HG03521 (cell line): ENCODE results near the gene HEG1.

ENCODE experiments used
- ATAC-seq: cut with Tn5 transposase; IDR thresholded peaks from one replicate; pipeline ENCODE4 v1.9.1; 2021; ENCODE audit warnings: mild to moderate bottlenecking, moderate library complexity; ENCODE audit not compliant: unreplicated experiment

HEG1 gene

DNA sequence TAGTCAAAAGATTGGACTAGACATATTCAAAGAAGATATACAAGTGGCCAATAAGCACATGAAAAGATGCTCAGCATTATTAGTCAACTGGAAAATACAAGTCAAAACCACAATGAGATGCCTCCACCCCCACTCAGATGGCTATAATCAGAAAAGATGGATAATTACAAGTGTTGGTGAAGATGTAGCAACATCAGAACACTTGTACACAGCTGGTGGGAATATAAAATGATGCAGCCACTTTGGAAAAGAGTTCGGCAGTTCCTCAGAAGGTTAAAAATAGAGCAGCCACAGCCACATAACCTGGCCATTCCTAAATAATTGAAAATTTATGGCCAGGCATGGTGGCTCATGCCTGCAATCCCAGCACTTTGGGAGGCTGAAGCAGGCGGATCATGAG lies 38.4 kb downstream of the HEG1 start:
- no peak for ATAC-seq

DNA sequence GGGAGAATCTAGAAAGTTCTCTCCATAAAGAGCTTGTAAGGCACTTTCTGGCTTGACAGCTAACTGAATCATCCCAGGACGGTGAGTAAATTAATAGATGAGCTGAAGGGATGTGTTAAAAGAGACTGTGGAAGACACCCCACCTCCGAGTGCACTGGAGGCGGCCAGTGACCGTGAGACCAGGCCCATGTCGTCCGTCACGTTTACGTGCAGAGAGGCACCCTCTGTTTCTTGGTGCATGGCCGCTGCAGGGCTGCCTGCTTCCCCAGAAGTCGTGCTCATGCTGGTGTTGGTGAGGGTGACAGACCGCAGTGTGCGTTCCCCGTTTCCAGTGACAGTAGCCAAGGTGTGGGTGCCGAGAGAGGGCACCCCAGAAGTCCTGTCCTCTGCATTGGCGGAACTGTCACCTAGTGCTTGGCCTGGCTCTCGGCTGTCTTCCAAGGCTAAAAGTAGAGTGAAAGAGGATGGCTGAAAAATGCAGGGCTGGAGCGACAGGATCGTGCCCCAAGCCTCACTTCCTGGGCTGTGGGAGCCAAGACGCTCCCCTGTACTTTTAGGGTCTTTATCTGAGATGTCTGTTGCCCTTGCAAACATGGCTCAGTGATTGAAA lies 41.1 kb downstream of the HEG1 start:
- ATAC-seq = no peak

DNA sequence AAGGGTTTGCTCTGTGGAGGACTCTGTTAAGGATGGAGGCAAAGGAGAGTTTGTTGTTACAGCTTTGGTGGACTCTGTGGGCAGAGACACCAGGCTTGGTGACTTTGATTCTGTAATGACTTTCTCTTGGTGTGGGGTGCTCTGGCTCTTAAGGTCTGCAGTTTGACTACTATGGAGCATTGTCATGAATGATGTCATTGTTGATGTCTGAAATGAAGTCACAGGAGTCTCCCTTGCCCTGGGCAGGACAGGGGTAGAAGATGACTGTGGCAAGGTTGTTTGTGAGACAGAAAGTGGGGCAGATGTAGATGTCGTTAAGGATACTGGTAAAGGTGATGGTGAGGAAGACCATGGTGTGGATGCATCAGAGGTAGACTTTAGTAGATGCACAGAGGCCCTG lies 42.7 kb downstream of the HEG1 start:
- no peak for ATAC-seq

DNA sequence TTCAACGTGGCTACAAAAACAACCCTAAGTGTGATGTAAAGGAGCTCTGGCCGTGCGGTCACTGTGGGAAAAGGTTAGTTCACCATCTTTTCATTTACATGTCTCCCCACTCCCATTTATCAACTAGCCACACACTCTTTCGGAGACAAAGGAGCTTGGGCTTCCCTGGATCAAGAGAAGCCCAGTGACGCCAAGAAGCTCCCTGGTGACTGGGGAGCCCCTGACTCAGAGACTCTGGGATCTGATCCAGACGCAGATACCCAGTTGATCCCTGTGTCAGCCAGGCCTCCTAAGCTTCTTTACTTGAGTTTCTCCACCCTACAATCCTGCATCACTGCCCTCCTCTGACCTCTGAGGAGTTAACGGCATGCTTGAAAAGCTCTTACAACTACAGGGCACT lies 43.9 kb downstream of the HEG1 start:
- ATAC-seq = no peak

DNA sequence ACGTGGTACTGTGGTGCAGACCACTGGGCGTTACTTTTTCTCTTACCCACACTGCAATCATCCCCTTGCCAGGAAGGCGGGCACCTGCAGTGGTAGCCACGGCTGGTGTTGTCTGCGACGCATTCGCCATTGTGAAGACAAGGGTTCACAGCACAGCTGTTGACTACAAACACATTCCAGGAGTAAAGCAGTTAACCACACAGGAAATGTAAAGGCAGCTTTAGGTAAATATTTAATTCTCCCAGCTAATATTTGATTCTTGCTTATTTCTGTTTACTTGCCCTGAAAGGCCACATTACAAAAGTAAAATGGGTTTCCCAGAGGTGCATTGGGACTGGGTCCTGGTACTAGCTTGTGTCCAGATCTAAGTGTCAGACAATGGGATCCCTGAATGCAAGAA lies 45.4 kb downstream of the HEG1 start:
- ATAC-seq = no peak

DNA sequence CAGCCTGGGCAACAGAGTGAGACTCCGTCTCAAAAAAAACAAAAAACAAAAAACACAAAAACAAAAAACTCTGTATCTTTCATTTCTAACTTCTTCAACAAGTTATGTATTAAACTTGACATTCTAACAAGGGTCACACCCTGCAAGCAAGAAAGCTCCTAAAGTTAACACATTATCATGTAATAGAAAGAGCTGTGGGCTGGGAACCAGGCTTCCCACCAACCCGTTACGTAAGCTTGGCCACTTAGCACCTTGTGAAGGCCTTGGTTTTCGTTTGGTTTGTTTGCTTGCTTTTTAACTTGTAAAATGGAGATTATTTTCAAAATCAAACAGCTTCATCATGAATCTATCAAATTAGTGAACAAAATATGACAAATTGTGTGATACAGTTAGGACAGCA lies 47.0 kb downstream of the HEG1 start:
- ATAC-seq = no peak

DNA sequence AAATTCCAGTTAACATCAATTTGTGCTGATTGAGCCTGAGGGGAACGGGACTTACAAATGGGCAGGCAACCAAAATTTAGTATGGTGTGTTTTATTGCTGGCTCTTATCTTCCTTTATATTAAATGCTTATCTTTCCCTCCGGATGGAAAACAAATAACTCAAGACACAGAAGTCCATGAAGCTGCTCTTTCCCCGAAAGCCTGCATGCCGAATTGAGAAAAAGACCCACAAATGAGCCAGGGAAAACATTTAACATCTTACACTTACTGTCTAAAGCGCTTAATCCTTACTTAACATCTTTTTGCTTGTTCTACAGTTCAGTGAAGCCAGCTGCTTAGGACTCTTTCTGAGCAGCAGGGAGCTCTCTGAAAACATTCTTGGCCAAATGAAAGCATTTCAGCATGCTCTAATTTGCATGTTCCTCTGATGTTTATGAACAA lies 49.5 kb downstream of the HEG1 start:
- ATAC-seq = no peak

DNA sequence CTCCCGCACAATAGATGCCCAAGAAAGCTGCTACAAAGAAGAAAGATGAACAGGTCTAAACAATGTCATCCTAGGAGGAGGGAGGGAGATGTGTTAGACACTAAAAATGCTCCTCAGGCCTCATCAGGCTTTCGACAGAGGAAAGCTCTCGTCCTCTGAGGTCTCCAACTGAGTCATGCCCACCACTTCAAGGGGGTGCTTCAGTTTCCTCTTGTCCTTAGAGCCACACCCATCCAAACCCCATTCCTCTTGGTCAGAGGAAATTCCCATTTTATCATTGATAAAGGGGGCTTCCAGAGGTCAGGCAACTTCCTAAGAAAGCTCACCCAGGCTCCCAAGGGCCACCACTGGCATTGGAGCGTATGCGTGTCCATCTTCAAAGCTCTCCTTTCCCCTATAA lies 50.1 kb downstream of the HEG1 start:
- no peak for ATAC-seq

DNA sequence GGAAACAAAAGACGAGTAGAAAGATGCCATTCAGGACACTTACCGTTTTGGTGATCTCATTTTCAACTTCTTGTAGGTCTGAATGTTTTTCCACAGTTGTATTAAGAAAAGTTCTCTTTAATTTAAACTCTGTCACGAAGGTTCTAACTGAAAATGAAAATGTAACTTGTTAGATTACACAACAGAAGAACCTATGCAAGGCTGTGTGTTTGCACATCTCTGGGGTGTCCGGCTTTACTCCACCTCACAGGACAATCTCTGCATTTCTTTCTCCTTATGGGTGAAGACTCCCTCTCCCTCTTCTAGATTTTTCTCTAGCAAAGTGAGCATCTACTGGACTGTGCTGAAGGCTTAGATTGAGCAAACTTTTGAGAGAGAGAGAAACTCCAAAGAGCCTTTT lies 50.6 kb downstream of the HEG1 start:
- ATAC-seq = no peak

DNA sequence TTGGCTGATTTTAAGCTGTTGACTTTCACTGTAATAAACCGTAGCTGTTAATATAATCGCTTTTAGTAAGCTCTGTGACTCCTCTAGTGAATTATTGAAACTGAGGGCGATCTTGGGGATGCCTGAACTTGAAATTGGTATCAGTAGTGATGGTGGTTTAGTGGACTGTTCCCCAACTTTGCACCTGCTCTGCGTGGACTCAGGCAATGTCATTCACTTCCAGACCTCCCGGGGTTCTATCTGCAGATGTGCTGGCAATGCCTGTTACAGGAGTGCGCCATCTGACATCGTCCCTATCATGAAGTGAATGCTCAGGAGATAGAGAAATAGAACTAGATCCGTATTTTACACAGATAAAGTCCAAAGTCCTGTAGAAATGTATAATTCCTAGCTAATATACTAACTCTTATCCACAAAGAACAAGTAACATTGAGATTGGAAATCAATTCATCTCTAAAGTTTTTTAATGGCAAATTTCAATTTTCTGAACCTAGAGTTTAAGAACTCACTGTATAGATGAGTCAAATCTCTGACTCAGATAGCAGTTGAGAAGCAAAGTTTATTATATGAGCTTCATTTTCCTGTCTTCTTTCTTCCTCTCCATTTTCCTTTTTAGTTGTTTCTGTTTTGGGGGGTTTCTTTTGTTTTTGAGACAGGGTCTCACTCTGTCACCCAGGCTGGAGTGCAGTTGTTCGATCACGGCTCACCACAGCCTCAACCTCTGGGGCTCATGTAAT lies 51.8 kb downstream of the HEG1 start:
- no peak for ATAC-seq

DNA sequence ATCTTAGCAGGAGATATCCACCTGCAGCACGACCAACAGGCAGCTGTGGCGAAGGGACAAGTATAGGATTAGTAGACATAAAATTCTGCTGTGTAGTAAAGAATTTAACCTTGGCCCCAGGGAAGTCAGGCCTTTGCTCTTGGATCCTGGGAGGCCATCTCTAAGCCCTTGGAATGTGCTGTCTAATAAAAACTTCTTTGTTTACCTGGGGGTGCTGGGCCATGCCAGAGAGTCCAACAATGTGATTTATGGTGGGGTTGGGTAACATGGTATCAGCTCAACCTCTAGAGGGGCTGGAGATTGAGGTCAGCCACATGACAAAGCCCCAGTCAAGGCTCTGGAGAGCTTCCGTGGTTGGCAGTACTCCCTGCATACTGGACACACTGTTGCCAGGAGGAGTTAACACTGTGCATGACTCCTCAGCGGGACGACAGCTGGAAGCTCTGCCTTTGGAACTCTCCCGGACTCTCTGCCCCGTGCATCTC lies 52.4 kb downstream of the HEG1 start:
- ATAC-seq = no peak

DNA sequence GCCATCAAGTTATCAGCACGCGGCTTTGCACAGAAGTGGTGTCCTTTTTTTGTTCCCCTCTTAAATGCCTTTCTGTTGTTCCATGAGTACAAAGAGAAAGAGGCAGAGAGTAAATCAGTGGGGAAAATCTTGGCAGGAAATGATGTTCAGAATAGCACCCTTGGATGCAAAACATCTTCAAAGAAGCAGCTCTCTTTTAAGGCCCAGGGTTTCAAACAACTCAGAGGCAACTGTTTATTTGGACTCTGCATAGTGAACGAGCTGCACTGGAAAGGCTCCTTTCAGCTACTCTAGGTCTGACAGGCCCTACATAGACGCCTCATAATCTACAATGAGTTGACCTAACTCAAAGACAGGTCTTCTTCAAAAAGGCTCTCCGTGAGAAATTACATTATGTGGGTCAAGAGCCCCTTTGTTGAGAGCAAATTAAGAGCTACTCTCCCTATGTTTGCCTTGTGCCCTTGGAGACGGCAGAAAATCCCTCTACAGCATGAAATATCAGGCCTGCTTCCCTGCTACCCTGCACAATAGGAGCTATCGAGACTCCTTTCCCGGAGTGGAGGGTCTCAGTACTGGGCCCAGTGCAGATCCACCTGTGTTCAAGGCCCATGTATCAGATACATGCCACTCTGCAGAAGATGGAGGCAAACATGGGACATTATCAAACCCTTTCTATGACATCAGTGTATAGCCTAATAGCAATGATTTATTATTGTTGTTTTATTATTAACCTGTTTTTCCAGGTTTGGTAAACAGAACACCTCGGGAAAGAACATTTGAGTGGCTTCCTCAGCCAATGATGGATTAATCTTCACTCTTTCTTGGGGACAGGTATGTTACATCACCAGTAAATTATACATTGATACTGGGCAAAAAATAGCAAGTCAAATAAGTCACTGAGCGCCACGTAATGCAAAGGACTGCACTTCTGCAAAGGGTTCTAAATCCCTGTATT lies 53.1 kb downstream of the HEG1 start:
- ATAC-seq = no peak

DNA sequence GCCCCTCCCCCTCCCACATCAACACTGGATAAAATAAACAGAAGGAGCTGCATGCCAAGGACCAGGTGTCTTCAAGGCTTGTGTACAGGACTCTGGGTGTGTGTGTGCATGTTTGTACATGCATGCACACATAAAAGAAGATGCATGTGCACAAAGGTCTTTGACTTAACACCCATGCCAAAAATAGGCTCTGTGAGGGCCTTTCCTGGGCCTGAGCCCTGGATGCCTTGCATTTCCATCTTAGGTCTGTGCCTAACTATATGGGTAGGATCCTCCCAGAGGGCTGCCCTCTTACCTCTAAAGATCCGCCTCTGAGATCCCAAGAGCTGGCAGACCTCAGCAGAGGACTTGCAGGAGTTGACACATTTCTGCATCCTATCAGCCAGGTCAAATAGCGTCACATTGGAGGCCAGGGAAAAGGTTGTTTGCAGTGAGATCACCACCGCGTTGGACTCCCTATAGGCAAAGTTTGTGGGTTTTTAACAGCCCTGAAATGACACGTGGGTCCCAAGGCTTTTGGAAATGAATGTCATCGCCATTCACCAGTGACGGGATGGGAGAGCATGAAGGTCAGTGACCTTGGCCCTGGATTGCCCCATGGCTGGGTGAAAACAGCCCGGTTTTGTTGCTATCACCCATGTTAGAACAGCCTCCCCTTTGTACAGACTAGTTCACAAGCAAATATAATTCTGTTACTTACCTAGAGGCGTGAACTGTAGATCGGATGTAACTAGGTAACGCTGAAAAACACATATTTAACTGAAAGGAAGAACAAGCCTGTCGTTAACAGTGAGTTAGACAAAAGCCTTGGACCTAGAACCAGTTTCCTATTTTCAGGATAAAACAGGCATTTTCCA lies 54.0 kb downstream of the HEG1 start:
- ATAC-seq = no peak

DNA sequence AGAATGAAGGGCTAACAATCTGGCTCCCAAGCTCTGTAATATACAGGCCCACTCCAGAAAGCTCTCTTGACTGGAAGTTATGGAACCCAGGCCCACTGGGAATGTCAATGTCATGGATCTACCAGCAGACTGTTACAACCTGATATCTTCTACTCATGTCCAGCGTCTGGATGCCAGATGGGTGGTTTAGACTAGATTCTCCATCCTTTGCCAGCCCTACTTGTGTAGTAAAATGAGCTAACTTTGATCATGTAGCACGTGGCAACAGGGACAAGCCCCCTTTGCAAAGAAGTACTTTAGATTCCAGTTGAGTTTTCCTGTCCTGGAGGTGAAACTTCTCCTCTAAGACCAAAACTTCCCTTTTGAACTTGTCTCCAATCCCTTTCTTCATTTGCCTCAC lies 55.1 kb downstream of the HEG1 start:
- ATAC-seq = no peak

DNA sequence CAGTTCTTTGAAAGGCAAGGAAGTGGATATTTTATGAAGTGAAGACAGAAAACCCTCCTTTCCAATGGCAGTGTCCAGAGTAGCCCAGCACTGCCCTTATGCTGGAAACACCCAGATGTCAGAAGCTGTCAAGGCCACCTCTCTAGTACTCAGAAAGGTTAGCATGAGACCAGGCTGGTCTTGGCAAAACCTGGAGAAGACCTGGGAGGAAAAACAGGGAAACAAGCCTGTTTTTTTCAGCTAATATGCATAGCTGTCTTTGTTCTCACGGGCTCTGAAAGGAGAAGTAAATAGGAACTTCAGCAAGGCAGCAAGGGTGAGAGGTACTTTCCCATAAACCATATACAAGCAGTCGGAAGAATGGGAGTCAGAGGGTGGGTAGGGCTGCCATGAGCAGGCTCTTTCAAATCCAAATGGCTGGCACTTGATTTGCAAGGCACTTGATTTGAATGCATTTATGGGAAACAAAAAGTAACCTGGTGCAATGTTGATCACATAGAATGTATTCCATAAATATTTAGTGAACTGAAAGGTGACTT lies 55.8 kb downstream of the HEG1 start:
- ATAC-seq = no peak

DNA sequence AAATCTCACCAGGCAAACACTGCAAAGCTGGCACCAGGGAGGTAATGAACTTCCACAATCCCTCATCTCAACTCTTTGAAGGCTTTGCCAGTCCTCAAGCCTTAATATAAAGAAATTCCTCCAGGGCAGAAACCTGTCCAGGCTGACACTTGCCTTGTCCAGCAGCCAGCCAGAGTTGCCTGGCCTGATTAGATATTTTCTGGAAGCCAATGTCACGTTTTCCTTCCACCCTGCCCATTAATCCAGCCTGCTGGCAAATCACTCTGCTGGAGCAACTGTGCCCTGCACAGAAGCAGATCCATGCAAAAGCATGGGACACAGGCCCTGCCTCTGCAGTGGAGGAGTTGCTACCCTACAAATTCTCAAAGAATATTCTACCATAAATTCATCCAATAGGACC lies 56.5 kb downstream of the HEG1 start:
- ATAC-seq = no peak

DNA sequence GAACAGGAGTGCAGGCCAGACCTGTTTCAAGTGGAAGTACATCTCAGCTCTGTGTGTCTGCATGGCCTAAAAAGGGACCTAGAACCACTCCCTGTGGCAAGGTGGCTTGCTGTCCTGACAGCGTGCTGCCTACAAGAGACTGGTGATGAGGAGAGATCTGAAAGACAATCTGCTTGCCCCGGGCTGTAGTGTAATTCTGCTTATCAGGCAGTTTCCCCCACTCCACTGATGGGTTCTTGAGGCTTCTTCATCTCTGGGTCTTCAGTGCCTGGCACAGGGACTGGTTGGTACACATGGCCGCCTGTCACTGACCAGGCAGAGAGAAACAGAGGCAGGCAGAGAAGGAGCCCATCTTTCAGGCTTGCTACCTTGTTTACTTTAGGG lies 57.6 kb downstream of the HEG1 start:
- no peak for ATAC-seq

DNA sequence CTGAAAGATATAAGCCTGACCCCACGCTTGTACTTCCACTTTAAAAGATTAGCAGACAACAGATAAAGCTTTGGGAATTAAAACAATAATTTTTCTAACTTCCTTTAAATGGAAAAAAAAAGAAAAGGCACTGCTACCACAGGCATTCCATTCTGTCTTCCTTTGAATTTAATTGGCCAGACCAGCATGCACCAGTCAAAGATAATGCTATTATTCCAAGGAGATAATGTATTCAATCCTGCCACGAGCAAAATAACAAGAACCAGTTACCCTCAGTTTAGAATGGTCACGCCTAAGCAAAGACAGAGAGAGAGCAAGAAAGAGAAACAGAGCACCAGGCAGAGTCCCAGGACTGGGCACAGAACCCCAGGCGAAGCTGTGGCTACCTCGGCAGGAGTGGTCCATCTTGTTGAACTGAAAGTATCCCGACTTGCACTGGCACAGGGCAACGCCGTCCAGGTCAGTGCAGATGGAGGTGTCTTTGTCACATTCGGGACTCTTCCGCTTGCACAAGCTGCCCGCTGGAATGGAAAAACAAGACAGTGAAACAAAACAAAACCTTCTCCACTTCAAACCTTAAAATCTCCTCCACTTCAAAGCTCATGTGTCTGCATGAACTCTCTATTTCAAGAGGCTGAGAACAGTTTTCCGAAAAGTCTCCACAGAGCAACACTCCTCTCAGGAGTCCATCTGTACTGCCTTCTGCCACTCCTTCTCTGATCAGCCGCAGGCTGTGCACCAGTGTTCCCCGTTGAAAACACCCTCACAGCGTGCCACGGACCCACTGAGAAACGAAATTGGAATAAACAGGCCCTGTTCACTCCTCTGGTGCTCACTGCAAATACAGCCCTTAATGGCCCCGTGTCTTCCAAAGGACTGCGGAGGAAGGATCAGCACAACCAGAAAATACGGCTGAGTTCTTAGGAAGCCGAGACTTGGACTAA lies 58.2 kb downstream of the HEG1 start:
- no peak for ATAC-seq

DNA sequence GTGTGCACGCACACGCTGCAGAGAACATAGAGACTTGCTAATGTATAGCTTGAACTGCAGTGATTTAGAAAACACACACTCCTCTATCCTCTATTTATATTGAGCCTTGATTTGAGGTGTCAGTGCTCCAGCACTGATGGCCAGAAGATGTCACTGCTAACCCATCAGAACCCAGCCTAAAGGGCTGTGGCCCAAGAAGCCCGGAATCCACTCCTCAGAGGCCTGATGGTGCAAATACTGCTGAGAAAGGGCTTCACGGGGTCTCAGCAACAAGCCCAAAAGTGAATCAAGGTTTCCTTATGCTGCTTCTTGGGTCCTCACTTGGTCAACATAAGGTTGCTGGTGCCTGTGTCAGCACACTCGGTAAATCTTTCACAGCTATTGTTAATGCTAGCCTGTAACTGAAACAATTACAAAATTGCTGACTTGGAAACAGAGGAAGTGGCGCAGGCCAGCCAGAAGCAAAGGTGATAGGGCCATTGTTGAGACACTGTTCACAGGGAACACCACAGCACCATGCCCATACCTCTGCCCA lies 60.3 kb downstream of the HEG1 start:
- no peak for ATAC-seq
